Ramos (cell line): Measurements from ENCODE around the gene MIX23.
"Not testable (repeated sequence)": the region's sequence is repeated elsewhere in the genome, so short reads cannot be mapped to it uniquely, and the experiment has no call there.

Experiments used
- in situ Hi-C: fragments of 300-500 bp; cut with MboI; formaldehyde crosslinking; loops from one replicate; pipeline ENCODE4 v1.14.3; 2022; ENCODE audit warnings: low sequenced_read_pairs; ENCODE audit not compliant: unreplicated experiment

The MIX23 gene

GRCh38 chr3:122392868-122393844, 10.1 kb upstream of the MIX23 start:
- in situ Hi-C loops: no loop called here

- in situ Hi-C loops: no loop called here
Measured at GRCh38 chr3:122391681-122392446, 8.8 kb upstream of the MIX23 start.

- in situ Hi-C loops: no loop called here
Measured at GRCh38 chr3:122390665-122391064, 7.6 kb upstream of the MIX23 start.

- in situ Hi-C loops: no loop called here
Measured at GRCh38 chr3:122389892-122390291, 6.9 kb upstream of the MIX23 start.

- in situ Hi-C loops: no loop called here
Measured at GRCh38 chr3:122389197-122389596, 6.2 kb upstream of the MIX23 start.

- in situ Hi-C loops: no loop called here
Measured at GRCh38 chr3:122387709-122388108, 4.7 kb upstream of the MIX23 start.

- in situ Hi-C loops: no loop called here
Measured at GRCh38 chr3:122383771-122384697, 1.0 kb upstream of the MIX23 start, which contains the start of gene FAM162A. FAM162A (plus strand) TSS chr3:122384182; CDS start chr3:122384266, 84 bp downstream.

- in situ Hi-C loops: no loop called here
Measured at GRCh38 chr3:122377975-122378374, 5.1 kb downstream of the MIX23 start.

- in situ Hi-C loops: no loop called here
Measured at GRCh38 chr3:122374034-122374433, 9.0 kb downstream of the MIX23 start.

GRCh38 chr3:122366379-122366749, 16.7 kb downstream of the MIX23 start:
- in situ Hi-C loops: no loop called here

GRCh38 chr3:122365582-122366378, 17.3 kb downstream of the MIX23 start:
- in situ Hi-C loops: not testable (repeated sequence)

GRCh38 chr3:122365073-122365472, 18.0 kb downstream of the MIX23 start:
- in situ Hi-C loops: no loop called here

- in situ Hi-C loops: no loop called here
Measured at GRCh38 chr3:122364490-122364889, 18.5 kb downstream of the MIX23 start.

- in situ Hi-C loops: no loop called here
Measured at GRCh38 chr3:122362026-122362425, 21.0 kb downstream of the MIX23 start.

GRCh38 chr3:122358703-122359032, 24.4 kb downstream of the MIX23 start:
- in situ Hi-C loops: no loop called here

GRCh38 chr3:122357828-122358702, 25.0 kb downstream of the MIX23 start:
- in situ Hi-C loops: no loop called here

- in situ Hi-C loops: no loop called here
Measured at GRCh38 chr3:122356402-122356801, 26.6 kb downstream of the MIX23 start.

- in situ Hi-C loops: no loop called here
Measured at GRCh38 chr3:122355612-122356011, 27.4 kb downstream of the MIX23 start.
